SH-SY5Y (cell line): ENCODE measurements around the gene TMEM139.

Source experiments
- GATA2 ChIP-seq: IDR thresholded peaks from 2 replicates; pipeline ENCODE4 v1.6.1; 2011; ENCODE audit warnings: mild to moderate bottlenecking, low read depth, low read length
- GATA3 ChIP-seq: IDR thresholded peaks from 2 replicates; pipeline ENCODE4 v1.6.1; 2011; ENCODE audit warnings: low read depth, mild to moderate bottlenecking, low read length, moderate library complexity

- TF ChIP-seq GATA2, result no peak
- no peak for TF ChIP-seq GATA3
Observed at GRCh38 chr7:143238289-143238980, 46.3 kb upstream of the TMEM139 start.
